ENCODE data around the gene ARFGAP2.

ARFGAP2 gene

GRCh38 chr11:47171061-47171838, 5.4 kb downstream of the ARFGAP2 start:
- DNase-seq (ENCODE audit: low read depth) = no peak

DNA sequence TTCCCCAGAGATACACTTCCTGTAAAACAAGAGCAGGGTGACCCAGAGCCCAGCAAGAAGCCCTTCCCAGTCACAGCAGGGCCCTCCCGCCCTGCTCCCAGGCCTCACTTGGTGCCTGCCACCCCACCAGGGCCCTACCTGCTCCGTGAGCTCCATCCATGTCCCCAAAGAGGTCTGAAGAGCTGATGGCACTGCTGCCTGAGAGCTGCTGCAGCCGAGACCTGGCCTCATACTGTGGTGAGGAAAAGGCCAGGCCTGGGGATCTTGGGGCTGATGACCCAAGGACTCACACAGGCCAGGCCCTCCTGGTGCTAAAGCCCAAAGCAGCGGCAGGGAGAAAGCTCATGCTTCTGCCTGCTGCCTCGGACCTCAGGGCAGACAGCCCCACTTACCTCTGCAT, 10.3 kb downstream of the ARFGAP2 start:
- no peak for DNase-seq (ENCODE audit: low read depth)

- no peak for DNase-seq (ENCODE audit: low read depth)
These were observed 11.3 kb downstream of the ARFGAP2 start for GRCh38 chr11:47165253-47165840.

DNA sequence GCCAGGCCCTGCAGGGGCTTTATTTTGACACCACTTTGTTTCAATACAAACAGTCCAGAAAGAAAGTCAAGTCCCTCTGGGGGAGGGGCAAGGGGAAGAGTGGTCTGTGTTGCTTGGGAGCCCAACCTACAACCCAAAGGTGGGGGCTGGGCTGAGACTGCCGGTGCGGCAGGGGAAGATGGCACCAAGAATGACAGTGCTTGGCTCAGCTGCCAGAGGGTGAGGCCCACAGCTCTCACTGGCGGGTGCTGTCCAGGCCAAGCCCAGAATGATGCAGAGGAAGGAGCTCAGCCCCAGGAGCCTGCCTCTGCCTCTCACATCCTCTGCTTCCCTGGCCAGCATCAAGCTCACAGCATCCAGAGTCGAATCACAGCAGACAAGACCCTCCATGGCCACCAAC, 12.4 kb downstream of the ARFGAP2 start:
- no peak for DNase-seq (ENCODE audit: low read depth)

DNA sequence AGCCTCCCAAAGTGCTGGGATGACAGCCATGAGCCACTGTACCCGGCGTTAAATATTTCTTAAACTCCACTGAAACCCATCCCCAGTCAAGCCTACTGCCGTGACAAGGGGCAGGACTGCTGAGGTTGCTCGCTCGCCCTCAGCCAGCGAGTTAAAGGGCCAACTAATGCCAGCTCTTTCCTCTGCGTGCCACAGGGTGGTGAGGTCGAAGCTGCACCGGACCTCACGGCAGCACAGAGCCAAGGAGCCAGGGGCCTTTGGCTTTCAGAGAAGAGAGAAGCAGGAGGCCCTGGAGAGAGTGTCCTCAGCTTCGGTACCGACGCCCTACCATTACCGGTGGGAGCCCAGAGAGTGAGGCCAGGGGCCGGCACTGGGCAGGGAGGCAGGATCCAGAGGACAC, 12.8 kb downstream of the ARFGAP2 start:
- DNase-seq (ENCODE audit: low read depth) = no peak

DNA sequence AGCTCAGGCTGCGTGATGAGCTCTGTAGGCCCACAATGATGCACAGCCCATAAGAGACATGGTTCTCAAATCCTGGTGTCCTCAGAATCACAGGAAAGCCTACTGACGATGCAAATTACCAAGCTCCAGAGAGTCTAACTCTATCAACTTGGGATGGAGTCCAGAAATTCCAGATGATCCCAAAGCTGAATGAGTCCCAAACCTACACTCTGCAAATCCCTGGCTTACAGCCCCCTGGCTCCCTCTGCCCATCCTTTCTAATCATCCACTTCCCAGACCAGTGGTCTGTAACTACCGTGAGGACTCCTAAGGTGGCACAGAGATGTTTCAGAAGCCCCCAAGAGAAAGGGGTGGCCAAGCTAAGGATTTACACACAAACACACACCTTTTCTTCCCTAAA, 13.5 kb downstream of the ARFGAP2 start:
- DNase-seq (ENCODE audit: low read depth) = no peak

- no peak for DNase-seq (ENCODE audit: low read depth)
These were observed 14.3 kb downstream of the ARFGAP2 start for GRCh38 chr11:47162426-47162825.

GRCh38 chr11:47161890-47162289, 14.8 kb downstream of the ARFGAP2 start:
- no peak for DNase-seq (ENCODE audit: low read depth)

DNA sequence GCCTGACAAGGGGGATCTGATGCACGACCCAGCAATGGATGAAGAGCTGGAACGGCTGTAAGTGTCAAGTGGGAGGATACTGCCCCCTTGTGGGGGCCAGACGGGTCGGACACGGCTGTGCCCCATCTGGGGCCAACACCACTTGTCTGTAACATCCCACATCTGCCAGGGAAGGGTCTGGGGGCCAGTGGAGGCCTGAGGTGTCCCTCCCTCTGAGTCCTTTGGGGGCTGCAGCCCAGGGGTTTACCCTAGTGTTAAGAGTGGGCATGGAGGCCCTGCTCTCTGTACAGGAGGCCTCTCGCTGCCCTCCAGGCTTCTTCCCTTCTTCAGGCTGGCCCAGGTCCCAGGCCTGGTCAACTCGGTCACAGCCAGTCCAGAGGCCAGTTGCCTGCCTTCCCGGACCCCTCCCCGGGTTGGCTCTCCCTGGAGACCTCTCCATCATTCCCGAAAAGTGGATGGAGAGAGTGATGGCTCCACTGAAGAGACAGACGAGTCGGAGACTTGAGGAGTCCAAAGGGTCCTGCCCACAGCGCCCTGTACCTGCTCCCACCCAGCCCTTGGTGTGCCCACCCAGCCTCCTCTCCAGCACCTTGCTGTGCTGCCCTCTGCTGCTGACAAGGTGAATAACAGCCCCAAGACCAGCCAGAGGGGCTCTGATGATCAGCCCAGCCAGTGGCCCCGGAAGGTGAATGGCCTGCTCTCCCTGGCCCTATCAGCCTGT, 15.4 kb downstream of the ARFGAP2 start:
- DNase-seq (ENCODE audit: low read depth) = peak; percentile 55

- no peak for DNase-seq (ENCODE audit: low read depth)
These were observed 15.9 kb downstream of the ARFGAP2 start for GRCh38 chr11:47160753-47161133.

DNA sequence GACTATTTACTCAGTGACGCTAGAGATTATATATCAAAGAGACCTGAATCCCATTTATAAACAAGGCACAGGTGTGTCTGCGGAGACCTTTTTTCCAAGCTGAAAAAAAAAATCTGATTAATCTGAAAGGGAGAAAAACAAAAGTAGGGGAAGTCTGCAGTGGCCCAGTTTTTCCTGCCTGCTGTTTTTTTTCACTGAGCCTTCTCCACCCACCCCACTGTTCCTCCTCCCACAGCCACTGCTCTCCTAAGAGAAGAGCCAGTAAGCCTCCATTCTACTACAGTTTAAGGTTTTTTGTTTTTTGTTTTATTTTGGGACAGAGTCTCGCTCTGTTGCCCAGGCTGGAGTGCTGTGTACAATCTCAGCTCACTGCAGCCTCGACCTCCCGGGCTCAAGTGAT, 18.4 kb downstream of the ARFGAP2 start:
- DNase-seq (ENCODE audit: low read depth) = no peak

DNA sequence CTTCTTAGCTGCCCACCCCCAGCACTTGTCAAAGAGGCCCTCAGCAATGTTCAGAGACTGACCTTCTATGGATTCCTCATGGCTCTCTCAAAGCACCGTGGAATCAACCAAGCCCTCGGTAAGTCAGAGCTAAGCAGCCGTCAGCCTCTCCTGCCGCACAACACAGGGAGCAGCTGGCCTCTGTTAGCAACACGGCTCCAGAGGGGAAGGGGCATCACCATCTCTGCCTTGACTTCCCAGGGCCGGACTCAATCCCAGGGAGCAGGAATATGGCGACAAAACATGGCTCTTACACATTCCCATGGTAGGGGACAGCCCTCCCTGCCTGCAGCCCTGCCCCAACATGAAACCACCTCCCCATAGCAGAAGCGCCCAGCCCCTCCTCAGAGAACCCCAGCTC, 18.9 kb downstream of the ARFGAP2 start:
- DNase-seq (ENCODE audit: low read depth) = no peak

- no peak for DNase-seq (ENCODE audit: low read depth)
These were observed 19.7 kb downstream of the ARFGAP2 start for GRCh38 chr11:47156951-47157350.

GRCh38 chr11:47156333-47156732, 20.3 kb downstream of the ARFGAP2 start:
- DNase-seq (ENCODE audit: low read depth) = no peak

DNA sequence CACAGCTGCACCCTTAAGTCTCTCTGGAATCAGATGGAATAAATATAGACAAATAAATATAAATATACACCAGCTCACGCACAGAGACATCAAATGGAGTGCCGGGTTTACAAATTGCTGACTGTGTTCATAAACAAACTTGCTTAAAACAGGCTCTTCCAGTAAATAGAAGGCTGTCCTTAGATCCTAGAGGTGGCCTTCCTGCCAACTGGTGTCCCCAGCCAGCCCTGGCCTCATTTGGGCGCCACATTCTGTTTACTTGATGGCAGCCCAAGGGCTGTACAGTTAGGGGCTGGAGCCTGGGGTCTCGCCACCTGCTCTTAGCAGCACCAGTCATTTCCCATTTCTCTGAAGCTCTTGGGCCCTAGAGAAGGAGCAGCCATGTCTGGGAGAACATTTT, 20.8 kb downstream of the ARFGAP2 start:
- DNase-seq (ENCODE audit: low read depth) = no peak

DNA sequence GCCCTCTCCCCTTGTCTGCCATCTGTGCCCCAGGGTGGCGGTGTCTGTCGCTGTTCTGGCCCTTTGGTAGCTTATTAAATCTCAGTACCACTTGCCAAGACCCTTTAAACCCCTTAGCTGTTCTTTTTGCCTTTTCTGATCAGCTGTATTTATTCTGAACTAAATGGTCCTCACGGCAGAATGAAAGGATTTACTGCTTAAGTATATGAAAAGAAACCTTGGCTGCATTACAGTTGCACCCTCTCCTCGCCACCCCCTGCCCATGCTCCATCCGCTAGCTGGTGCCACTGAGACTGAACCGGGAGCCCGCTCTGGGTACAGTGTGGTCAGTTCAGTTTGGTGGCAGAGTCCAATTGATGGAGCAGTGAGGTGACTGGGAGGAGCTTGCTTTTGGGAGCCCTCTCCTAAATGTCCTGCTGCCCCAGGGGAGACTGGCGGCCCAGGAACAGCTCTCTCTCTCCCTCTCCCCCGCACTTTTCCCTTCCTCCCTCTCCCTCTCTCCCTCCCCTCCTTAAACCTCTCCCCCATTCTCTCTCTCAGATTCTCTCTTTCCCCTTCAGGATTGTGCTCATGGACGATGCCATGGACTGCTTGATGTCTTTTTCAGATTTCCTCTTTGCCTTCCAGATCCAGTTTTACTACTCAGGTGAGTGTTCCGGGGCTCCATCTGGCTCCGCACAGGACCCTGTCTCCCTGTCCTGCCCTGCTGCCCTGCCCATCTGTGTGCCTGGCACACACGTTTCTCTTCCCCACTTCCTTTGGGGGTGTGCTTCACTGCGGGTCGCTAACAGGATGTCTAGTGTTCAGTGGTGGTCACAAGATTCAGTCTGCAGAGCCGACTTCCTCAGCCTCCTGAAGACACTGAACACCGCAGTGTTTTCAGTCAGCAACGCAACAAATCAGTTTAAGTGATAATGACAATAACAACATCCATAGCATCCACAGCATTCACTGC, 21.8 kb downstream of the ARFGAP2 start:
- no peak for DNase-seq (ENCODE audit: low read depth)

- DNase-seq (ENCODE audit: low read depth) = peak; percentile 85
These were observed 23.4 kb downstream of the ARFGAP2 start for GRCh38 chr11:47152953-47153950.

GRCh38 chr11:47152126-47152952, 24.3 kb downstream of the ARFGAP2 start:
- DNase-seq (ENCODE audit: low read depth) = peak; percentile 43

DNA sequence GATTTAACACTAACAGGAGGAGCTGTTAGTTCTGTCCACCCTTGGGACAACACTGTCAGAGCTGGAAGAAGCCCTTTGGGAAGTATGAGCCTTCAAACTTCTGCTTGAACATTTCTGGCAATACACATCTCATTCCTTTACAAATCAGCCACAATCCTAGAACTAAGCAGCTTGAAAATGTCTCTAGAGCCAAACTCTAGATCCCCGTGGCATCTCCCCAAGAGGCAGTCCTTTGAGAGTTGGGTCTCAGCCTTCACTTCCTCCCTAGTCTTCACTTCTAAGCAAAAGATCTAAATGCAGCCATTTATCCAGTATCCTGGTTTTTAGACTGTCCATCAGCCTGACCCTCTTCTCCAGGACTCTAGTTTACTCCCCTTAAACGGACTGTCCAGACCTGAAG, 26.9 kb downstream of the ARFGAP2 start:
- no peak for DNase-seq (ENCODE audit: low read depth)
